GM12878 (cell line): Measurements from ENCODE around the gene NKD1.

Source experiments
- ASH2L ChIP-seq: fragments of 300-600, 200-600 bp; sonication (generic); IDR thresholded peaks from 2 replicates; pipeline ENCODE4 v1.6.1; 2017; ENCODE audit warnings: low read depth, mild to moderate bottlenecking, borderline replicate concordance
- BMI1 ChIP-seq: fragments of 450-650 bp; IDR thresholded peaks from 2 replicates; pipeline ENCODE4 v1.6.1; 2016; ENCODE audit warnings: mild to moderate bottlenecking, moderate library complexity, borderline replicate concordance
- CHD2 ChIP-seq: IDR thresholded peaks from 2 replicates; pipeline ENCODE4 v1.6.1; 2011; ENCODE audit warnings: low read depth, low read length, improper control_type of control experiment, borderline replicate concordance
- CTCF ChIP-seq, 3 experiments: IDR thresholded peaks in 2 of 3; conservative IDR thresholded peaks in 1 of 3; 2 replicates each; pipeline ENCODE4 v1.5.1; 2011; ENCODE audit warnings: low read depth in 3 of 3, low read length in 3 of 3, mild to moderate bottlenecking in 3 of 3, control low read depth in 2 of 3, moderate library complexity in 2 of 3, inconsistent platforms in 1 of 3, mixed read lengths in 1 of 3; ENCODE audit not compliant: control insufficient read depth in 2 of 3, insufficient read depth in 1 of 3; ENCODE audit errors: extremely low read depth in 1 of 3
- E2F4 ChIP-seq: IDR thresholded peaks from 2 replicates; pipeline ENCODE4 v1.6.1; 2012; ENCODE audit warnings: low read depth, low read length, improper control_type of control experiment
- EZH2 ChIP-seq: IDR thresholded peaks from 2 replicates; pipeline ENCODE4 v1.6.1; 2012; ENCODE audit warnings: low read depth, mild to moderate bottlenecking, control low read depth, inconsistent platforms, low read length, borderline replicate concordance; ENCODE audit not compliant: control insufficient read depth
- PML ChIP-seq: IDR thresholded peaks from 2 replicates; pipeline ENCODE4 v1.6.1; 2012; ENCODE audit warnings: low read length, inconsistent platforms
- POLR2A ChIP-seq: IDR thresholded peaks from 2 replicates; pipeline ENCODE4 v1.6.1; 2011; ENCODE audit warnings: low read depth, mild to moderate bottlenecking, low read length
- SRF ChIP-seq, 2 experiments: IDR thresholded peaks; 2 replicates each; pipeline ENCODE4 v1.6.1; 2011; ENCODE audit warnings: low read depth in 2 of 2, low read length in 2 of 2, mild to moderate bottlenecking in 1 of 2, moderate library complexity in 1 of 2
- TAF1 ChIP-seq: IDR thresholded peaks from 2 replicates; pipeline ENCODE4 v1.6.1; 2011; ENCODE audit warnings: mild to moderate bottlenecking, low read depth, low read length, borderline replicate concordance
- ZBTB33 ChIP-seq: fragments of 450-650 bp; IDR thresholded peaks from 2 replicates; pipeline ENCODE4 v1.6.1; 2017; ENCODE audit warnings: mild to moderate bottlenecking
- TF ChIP-seq, protein P1 (sequence below): fragments of 450-650 bp; IDR thresholded peaks from 2 replicates; pipeline ENCODE4 v1.6.1; 2017; ENCODE audit warnings: mild to moderate bottlenecking, low read depth, inconsistent platforms; ENCODE audit not compliant: poor library complexity, severe bottlenecking
- TF ChIP-seq, protein P2 (sequence below): IDR thresholded peaks from 2 replicates; pipeline ENCODE4 v1.6.1; 2011; ENCODE audit warnings: low read depth, mild to moderate bottlenecking, low read length, moderate library complexity, borderline replicate concordance; ENCODE audit errors: extremely low read depth
- TF ChIP-seq, protein P3 (sequence below): IDR thresholded peaks from 2 replicates; pipeline ENCODE4 v1.6.1; 2011; ENCODE audit warnings: low read depth, low read length, improper control_type of control experiment, borderline replicate concordance

- TF ChIP-seq CTCF (IDR thresholded peaks at IDR 0.05 in 2 of 3, conservative IDR thresholded peaks at IDR 0.05 in 1 of 3; ENCODE audit: control insufficient read depth in 2 of 3, extremely low read depth in 1 of 3, insufficient read depth in 1 of 3, low read depth in 3 of 3, low read length in 3 of 3) (no peak), EZH2 (no peak), ASH2L (no peak), ZBTB33 (no peak), CHD2 (no peak), POLR2A (no peak), E2F4 (no peak), BMI1 (no peak), TAF1 (no peak), PML (no peak), SRF (IDR thresholded peaks at IDR 0.05; ENCODE audit: low read depth in 2 of 2, low read length in 2 of 2) (no peak)
- TF ChIP-seq, protein P1, sequence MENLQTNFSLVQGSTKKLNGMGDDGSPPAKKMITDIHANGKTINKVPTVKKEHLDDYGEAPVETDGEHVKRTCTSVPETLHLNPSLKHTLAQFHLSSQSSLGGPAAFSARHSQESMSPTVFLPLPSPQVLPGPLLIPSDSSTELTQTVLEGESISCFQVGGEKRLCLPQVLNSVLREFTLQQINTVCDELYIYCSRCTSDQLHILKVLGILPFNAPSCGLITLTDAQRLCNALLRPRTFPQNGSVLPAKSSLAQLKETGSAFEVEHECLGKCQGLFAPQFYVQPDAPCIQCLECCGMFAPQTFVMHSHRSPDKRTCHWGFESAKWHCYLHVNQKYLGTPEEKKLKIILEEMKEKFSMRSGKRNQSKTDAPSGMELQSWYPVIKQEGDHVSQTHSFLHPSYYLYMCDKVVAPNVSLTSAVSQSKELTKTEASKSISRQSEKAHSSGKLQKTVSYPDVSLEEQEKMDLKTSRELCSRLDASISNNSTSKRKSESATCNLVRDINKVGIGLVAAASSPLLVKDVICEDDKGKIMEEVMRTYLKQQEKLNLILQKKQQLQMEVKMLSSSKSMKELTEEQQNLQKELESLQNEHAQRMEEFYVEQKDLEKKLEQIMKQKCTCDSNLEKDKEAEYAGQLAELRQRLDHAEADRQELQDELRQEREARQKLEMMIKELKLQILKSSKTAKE = no peak
- TF ChIP-seq, protein P2, sequence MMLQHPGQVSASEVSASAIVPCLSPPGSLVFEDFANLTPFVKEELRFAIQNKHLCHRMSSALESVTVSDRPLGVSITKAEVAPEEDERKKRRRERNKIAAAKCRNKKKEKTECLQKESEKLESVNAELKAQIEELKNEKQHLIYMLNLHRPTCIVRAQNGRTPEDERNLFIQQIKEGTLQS = no peak
- TF ChIP-seq, protein P3, sequence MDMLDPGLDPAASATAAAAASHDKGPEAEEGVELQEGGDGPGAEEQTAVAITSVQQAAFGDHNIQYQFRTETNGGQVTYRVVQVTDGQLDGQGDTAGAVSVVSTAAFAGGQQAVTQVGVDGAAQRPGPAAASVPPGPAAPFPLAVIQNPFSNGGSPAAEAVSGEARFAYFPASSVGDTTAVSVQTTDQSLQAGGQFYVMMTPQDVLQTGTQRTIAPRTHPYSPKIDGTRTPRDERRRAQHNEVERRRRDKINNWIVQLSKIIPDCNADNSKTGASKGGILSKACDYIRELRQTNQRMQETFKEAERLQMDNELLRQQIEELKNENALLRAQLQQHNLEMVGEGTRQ = no peak
Measured at GRCh38 chr16:50516401-50516800, 31.8 kb upstream of the NKD1 start.
